ENCODE results near the gene AQR.

- TF ChIP-seq CTCF (conservative IDR thresholded peaks at IDR 0.05; ENCODE audit: low read depth in 2 of 2) (no peak), POLR2AphosphoS5 (IDR thresholded peaks at IDR 0.05; ENCODE audit: low read depth) (no peak), ZNF462 (CRISPR knock-in tag; IDR thresholded peaks at IDR 0.05) (no peak), REST (IDR thresholded peaks at IDR 0.05; ENCODE audit: unreplicated experiment) (no peak), ZNF331 (CRISPR knock-in tag; IDR thresholded peaks at IDR 0.05; ENCODE audit: low read depth) (no peak), JUNB (IDR thresholded peaks at IDR 0.05; ENCODE audit: unreplicated experiment) (no peak), ETS1 (IDR thresholded peaks at IDR 0.05) (no peak), EZH2phosphoT487 (IDR thresholded peaks at IDR 0.05; ENCODE audit: unreplicated experiment) (no peak), ZNF114 (CRISPR knock-in tag; IDR thresholded peaks at IDR 0.05) (no peak), NANOG (IDR thresholded peaks at IDR 0.05; ENCODE audit: borderline replicate concordance) (no peak), EZH2 (IDR thresholded peaks at IDR 0.05; ENCODE audit: low read depth, unreplicated experiment) (no peak)
Observed at GRCh38 chr15:34927726-34928125, 41.8 kb downstream of the AQR start.

All from GM23338 (cell line).